Cardiac fibroblast (primary cell): Measurements from ENCODE around the gene TIMM13.

ENCODE experiments used
- DNase-seq, 2 donors: peaks; one replicate each; pipeline versions ENCODE4 v3.0.0 to v3.0.0-alpha.2; 2010; ENCODE audit warnings: low read depth in 2 of 2
- H3K4me3 ChIP-seq, 2 donors: replicated peaks in 1 of 2; 1 replicate in 1 of 2; 2 replicates in 1 of 2; pipeline ENCODE4 v1.5.1; 2011; ENCODE audit warnings: low read depth in 2 of 2, low read length in 2 of 2, mild to moderate bottlenecking in 2 of 2, moderate library complexity in 1 of 2
- TF ChIP-seq, protein P1 (sequence below): IDR thresholded peaks from one replicate; pipeline ENCODE4 v1.5.1; 2011; ENCODE audit warnings: low read depth, mild to moderate bottlenecking, low read length, inconsistent platforms

TIMM13 gene

DNA sequence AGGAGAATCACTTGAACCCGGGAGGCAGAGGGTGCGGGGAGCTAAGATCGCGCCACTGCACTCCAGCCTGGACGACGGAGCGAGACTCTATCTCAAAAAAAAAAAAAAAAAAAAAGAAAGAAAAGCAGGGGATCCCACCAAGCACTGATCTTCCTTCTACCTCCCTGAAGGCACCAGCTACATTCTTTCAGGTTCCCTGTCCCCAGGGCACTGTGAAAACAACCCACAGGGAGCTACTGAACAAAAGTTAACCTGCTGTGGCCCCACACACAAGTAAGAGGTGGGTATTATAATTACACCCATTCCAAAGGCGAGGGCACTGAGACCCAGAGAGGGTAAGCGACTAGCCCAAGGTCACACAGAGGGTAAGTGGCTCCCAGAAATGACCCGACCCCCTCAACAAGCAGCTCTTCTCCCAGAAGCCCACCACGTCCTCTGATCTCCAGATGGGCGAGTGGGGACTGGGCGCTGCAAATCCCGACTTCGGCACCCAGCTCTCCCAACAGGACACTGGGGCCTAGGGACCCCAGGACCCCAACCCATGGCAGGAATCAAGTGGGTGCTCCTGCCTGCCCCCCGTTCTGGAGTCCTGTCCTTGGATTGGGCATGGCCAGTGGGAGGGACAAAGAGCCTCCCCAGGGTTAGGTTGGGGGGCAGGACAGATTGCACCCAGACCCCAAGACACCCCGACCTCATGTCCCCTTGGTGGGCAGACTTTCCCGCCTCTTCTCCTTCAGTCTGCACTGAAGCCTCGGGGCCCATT, 27.0 kb upstream of the TIMM13 start:
- TF ChIP-seq, protein P1, sequence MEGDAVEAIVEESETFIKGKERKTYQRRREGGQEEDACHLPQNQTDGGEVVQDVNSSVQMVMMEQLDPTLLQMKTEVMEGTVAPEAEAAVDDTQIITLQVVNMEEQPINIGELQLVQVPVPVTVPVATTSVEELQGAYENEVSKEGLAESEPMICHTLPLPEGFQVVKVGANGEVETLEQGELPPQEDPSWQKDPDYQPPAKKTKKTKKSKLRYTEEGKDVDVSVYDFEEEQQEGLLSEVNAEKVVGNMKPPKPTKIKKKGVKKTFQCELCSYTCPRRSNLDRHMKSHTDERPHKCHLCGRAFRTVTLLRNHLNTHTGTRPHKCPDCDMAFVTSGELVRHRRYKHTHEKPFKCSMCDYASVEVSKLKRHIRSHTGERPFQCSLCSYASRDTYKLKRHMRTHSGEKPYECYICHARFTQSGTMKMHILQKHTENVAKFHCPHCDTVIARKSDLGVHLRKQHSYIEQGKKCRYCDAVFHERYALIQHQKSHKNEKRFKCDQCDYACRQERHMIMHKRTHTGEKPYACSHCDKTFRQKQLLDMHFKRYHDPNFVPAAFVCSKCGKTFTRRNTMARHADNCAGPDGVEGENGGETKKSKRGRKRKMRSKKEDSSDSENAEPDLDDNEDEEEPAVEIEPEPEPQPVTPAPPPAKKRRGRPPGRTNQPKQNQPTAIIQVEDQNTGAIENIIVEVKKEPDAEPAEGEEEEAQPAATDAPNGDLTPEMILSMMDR: no peak
- H3K4me3 ChIP-seq: no peak overlapping the region
- no peak for DNase-seq

DNA sequence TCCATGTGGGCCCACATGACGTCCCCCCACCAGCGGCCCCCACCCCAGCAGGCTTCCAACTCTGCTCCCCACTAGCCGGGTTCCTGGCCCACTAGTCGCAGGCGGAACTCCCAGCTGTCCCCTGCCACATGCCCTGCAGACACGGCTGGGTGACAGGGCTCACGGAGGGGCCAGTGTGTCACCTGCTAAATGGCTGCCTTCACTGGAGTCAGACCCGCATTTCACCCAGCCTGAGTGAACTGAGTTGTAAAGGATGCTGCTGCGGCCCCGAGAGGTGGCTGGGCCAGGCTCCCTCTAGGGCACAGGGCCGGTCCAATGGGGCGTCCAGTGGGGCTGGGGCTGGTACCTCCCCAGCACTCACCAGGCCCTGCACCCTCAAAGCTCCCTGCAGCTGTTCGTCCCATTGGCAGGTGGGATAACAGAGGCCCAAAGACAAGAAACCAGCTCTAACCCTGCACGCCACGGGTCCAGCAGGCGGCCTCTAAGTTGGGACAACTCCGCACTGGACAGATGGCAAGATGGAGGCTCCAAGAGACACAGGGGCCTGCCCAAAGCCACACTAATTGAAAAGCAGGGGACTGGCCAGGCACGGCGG, 26.1 kb upstream of the TIMM13 start:
- DNase-seq: no peak
- TF ChIP-seq, protein P1: no peak
- H3K4me3 ChIP-seq: no peak overlapping the region

DNA sequence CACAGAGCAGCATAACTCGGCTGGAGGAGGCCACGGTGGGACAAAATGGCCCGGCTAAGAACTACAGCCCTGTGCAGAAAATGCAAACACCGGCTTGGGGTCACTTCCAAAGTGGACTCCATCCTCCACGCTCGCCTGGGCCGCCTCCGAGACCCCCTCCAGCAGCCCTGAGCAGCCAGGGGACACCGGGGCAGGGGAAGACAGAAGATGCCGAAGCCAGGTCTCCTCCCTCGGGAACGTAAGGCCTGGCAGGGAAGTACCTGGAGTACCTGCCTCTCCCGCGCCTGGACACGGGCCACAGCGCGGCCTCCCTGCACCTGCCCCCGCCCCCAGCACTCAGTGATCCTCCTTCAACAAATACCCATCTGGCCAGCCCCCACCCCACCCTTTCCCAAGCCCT, 24.4 kb upstream of the TIMM13 start:
- TF ChIP-seq, protein P1: no peak
- no peak overlapping the region for H3K4me3 ChIP-seq
- DNase-seq: no peak

DNA sequence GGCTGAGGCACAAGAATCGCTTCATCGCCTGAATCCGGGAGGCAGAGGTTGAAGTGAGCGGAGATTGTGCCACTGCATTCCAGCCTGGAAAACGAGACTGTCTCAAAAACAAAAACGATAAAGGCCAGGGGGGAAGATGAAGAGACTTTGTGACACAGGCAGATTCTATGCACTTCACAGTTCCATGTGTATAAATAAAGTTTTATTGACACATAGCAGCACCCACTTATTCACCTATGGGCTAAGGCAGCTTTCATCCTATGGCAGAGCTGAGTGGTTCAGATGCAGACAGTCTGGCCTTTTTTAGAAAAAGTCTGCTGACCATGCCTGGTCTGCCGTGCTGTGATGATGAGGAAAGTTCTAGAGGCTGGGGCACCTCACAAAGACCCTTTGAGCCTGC, 23.8 kb upstream of the TIMM13 start:
- TF ChIP-seq, protein P1: no peak
- no peak for DNase-seq
- H3K4me3 ChIP-seq: no peak overlapping the region

DNA sequence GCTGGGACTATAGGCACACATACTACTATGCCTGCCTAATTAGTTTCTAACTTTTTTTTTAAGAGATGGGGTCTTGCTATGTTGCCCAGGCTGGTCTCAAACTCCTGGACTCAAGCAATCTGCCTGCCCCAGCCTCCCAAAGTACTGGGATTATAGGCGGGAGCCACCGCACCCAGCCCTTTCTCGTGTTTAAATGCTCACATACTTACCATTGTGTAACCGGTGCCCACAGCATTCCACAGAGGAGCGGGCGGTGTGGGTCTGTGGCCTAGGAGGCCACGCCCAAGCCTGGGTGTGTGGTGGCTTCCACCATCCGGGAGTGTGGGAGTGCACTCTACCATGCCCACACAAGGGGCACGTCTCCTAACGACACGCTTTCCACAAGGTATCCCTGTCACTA, 21.6 kb upstream of the TIMM13 start:
- H3K4me3 ChIP-seq: no peak overlapping the region
- no peak for DNase-seq
- TF ChIP-seq, protein P1: no peak

DNA sequence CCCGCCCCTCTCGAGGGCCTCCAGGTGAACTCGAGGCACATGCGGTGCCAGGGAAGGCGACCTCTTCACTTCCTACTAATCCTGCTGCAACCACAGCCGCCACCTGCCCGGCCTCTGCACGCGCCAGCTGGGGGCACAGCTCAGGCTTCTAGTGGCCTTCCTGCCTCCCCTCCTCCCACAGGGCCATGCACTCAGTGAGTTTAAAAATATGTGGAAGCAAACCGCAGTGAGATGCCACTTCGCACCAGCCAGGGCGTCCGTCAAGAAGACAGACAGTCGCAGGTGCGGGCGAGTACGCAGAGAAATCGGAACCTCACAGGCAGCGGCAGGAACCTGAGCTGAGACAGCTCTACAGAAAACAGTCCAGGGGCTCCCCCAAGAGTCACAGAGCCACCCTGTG, 19.0 kb upstream of the TIMM13 start:
- no peak overlapping the region for H3K4me3 ChIP-seq
- DNase-seq: no peak
- TF ChIP-seq, protein P1: no peak
